Astrocyte of the cerebellum (primary cell): ENCODE data around the gene GSTM1.
A peak's percentile ranks its signal among the peaks of the same experiment; 100 is the strongest.
"Not testable (repeated sequence)": the region's sequence is repeated elsewhere in the genome, so short reads cannot be mapped to it uniquely, and the experiment has no call there.

Source experiments
- DNase-seq: peaks from one replicate; pipeline ENCODE4 v3.0.0-alpha.2; 2011; ENCODE audit warnings: low read depth
- H3K4me3 ChIP-seq: 2 replicates; pipeline ENCODE4 v1.5.1; 2011; ENCODE audit warnings: mild to moderate bottlenecking, low read depth, low read length, moderate library complexity
- in situ Hi-C: cut with HindIII; loops from 2 replicates; pipeline ENCODE4 v1.10.0; 2017; ENCODE audit warnings: low sequenced_read_pairs
- TF ChIP-seq, protein P1 (sequence below): IDR thresholded peaks from 2 replicates; pipeline ENCODE4 v1.5.1; 2012; ENCODE audit warnings: low read length, low read depth, moderate library complexity, mild to moderate bottlenecking; ENCODE audit errors: missing control alignments

GSTM1 gene

DNA sequence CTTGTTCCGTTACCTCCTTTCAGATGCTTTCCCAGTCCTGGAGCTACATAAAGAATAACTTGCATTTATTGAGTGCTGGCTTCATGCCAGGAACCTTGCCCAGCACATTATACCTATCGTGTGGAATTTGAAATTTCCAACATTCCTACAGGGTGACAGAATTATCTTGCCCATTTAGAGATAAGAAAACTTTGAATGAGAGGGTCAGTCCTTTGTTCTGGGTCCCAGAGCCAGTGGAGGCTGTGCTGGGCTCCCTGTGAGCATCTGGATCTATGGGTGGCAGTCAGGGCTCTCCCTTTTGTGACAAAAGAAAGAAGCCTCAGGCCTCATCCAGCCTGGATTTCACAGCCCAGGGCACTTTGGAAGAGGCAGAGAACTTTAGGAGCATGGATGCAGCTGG lies 28.5 kb upstream of the GSTM1 start:
- no peak for DNase-seq
- in situ Hi-C loops = no loop called here
- H3K4me3 ChIP-seq = no peak overlapping the region
- TF ChIP-seq, protein P1, sequence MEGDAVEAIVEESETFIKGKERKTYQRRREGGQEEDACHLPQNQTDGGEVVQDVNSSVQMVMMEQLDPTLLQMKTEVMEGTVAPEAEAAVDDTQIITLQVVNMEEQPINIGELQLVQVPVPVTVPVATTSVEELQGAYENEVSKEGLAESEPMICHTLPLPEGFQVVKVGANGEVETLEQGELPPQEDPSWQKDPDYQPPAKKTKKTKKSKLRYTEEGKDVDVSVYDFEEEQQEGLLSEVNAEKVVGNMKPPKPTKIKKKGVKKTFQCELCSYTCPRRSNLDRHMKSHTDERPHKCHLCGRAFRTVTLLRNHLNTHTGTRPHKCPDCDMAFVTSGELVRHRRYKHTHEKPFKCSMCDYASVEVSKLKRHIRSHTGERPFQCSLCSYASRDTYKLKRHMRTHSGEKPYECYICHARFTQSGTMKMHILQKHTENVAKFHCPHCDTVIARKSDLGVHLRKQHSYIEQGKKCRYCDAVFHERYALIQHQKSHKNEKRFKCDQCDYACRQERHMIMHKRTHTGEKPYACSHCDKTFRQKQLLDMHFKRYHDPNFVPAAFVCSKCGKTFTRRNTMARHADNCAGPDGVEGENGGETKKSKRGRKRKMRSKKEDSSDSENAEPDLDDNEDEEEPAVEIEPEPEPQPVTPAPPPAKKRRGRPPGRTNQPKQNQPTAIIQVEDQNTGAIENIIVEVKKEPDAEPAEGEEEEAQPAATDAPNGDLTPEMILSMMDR = no peak

DNA sequence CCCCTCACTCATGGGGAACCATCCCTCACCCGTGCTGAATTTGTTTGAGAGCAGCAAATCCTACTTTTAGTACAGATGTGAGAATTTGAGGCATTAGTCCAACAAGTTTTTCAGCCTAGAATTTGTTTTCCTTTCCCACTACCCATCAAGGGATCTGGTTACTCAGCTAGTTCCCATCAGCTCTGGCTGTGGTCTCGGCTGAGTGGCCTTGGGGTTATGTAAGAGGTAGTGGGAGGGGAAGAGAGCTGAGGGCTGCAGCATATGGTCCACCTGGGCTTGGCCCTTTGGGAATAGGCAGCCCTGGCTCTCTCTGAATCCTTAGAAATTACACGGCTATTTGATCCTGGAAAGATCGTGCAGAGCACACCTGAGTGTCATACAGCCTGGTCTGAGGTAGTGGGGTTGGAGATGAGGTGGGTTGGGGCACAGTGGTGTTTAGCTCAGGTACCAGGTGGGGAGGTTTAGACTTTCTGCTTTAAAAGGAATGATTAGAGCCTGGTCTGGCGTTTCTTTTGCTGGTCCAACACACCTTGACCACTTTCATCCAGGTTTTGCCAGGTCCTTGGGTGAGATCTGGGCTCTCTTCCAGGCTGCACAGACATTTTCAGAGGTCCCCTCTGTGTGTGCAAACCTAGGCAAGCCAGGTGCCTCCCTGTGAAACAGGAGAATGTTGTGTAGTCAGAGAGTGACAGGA lies 27.5 kb upstream of the GSTM1 start:
- in situ Hi-C loops = no loop called here
- DNase-seq = no peak
- TF ChIP-seq, protein P1 = no peak

DNA sequence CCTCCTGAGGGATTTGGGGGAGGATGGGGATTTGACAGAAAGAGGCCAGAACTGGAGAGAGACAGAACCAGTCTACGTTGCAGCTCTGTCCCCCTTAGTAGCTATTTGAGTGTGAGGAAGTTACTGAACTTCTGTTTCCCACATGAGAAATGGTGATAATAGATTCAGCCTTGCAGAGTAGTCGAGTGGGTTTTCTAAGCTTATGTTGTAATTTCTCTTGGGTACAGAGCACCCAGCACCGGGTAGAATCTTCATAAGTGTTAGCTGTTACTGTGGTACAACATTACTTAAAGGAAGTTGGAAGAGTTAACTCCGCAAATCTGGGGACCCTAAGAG lies 27.0 kb upstream of the GSTM1 start:
- DNase-seq, H3K4me3 ChIP-seq, in situ Hi-C loops: not testable (repeated sequence)

More for the DNA sequence above, 27.5 kb upstream of the GSTM1 start:
- H3K4me3 ChIP-seq = no peak overlapping the region

DNA sequence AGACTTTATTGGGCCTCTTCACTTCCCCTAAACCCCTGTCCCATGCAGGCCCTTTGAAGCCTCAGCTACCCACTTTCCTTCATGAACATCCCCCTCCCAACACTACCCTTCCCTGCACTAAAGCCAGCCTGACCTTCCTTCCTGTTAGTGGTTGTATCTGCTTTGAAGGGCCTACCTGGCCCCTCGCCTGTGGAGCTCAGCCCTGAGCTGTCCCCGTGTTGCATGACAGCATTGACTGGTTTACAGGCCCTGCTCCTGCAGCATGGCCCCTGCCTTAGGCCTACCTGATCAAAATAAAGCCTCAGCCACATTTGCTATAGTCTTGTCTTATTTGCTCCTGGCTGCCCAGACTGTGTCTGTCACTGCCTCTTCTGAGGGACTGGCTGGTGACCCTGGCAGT lies 26.2 kb upstream of the GSTM1 start:
- H3K4me3 ChIP-seq = no peak overlapping the region
- no peak for DNase-seq
- in situ Hi-C loops = no loop called here
- TF ChIP-seq, protein P1 = no peak

DNA sequence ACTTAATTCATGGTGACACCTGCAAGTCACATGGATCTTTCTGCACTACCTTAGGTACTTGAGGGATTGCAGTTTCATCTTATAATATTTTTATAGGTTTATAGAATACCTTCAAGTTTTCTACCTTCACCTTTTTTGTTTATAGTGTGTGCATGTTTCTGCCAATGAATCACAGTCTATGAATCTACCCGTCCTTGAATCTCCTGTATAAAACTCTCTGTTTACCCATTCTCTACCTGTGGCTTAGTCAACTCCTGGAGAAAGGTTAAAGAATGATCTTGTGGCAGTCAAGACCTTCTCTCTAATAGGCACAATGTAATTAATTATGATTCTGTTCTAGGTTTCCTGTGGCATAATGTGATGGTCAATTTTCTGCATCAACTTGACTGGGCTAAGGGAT lies 22.9 kb upstream of the GSTM1 start:
- TF ChIP-seq, protein P1 = no peak
- no peak for DNase-seq
- in situ Hi-C loops = no loop called here
- no peak overlapping the region for H3K4me3 ChIP-seq

DNA sequence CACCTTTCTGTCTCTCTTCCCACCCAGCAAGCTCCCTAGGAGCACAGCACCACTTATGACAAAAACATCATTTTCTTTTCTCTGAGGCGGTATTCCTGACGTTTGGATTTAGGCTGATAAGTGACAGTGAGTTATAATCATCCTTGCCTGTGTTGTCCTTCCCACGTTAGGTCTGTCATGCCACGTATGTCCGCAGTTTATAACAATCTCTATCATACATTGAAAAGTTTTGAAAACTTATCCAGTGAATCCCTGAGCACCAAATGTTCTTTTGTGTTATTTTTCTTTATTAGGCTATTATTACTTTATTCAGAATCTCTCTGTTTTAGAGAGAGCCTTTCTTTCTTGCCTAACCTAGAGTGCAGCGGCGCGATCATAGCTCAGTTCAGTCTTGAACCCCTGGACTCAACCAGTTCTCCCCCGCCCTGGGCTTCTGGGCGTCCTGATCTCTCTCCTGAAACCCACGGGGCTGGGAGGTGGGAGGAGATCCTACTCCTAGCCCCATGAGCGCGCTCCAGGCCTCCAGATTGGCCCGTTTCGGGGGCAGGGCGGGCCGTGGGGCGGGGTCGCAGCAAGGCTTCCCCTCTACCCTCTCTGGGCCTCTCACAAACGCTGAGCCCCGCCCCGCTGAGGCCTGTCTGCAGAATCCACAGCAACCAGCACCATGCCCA lies 20.0 kb upstream of the GSTM1 start, which contains the start of gene GSTM2:
Gene GSTM2 (plus strand): TSS at position 606 of the 671 bp plus-strand sequence. CDS start 59 bp downstream, at position 665.
- TF ChIP-seq, protein P1 = no peak
- peak within 1 kb of the TSS; percentile 47 for H3K4me3 ChIP-seq
- in situ Hi-C loops = no loop called here
- peak; percentile 53 for DNase-seq

DNA sequence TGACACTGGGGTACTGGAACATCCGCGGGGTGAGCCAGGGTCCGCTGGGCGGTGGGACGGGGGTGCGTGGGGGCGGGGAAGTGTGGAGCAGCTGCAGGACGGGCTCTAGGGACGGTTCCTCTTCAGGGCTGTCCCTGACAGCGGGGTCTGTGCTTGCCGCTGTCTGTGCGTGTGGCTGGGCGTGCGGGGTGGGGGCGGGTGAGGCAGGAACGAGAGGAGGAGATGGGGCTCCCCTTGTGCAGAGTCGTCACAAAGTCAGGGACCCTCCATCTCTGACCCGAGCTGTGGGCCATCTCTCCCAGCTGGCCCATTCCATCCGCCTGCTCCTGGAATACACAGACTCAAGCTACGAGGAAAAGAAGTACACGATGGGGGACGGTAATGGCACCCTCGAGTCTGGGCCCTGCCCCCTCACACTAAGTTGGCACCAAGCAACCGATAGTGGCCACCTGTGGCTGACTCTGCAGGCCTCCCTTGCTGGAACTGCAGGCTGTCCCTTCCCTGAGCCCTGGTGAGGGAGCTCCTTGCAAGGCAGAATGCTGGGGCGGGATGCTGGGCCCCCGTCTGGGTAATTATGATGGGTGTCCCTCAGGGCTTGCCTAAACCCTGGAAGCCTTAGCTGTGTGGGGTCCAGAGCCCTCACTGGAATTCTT lies 19.4 kb upstream of the GSTM1 start:
- H3K4me3 ChIP-seq = peak overlapping the region; percentile 47
- TF ChIP-seq, protein P1 = no peak
- DNase-seq = no peak
- in situ Hi-C loops = no loop called here
